DND-41 (cell line): ENCODE data around the gene NMRK1.

Experiments used
- EZH2 ChIP-seq: IDR thresholded peaks from 3 replicates; pipeline ENCODE4 v1.6.1; 2012; ENCODE audit warnings: borderline replicate concordance, low read depth, mild to moderate bottlenecking, moderate library complexity, low read length, inconsistent platforms; ENCODE audit not compliant: severe bottlenecking
- TF ChIP-seq, protein P1 (sequence below): IDR thresholded peaks from 2 replicates; pipeline ENCODE4 v1.5.1; 2012; ENCODE audit warnings: borderline replicate concordance, low read length, moderate library complexity, mild to moderate bottlenecking; ENCODE audit not compliant: poor library complexity, severe bottlenecking; ENCODE audit errors: extremely low read depth

DNA sequence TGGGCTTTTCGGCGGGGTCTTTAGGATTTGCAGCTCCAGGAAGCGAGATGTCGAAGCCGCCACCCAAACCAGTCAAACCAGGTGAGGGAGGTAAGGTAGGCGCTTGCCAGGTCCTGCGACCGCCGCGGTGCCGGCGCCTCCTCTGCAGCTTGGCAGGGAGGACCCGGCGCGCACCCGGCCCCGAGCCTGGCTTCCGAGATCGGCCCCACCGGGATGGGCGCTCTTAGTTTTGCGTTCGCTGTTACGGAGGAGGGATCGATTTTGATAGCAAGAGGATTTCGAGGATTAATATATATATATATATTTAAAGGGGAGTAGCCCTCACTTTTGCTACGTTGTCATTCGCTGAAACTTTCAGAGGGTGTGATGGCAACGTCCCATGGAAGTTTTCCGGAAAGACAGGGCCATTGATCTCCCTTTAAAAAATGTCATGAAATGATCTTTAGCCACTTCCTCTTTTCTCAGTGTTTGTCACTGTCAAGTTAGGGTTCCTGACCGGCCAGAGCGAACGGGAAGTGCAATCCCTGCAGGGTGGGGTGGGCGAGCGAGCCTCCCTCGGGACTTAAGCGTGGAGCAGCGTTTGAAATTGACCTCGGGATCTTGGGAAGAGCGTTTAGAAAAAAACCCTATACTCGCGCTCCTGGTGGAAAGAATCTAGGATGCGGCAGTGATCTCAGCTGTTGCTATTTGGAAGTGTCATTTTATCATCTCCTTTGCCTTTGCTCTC is 854 bp upstream of the NMRK1 start:
- TF ChIP-seq, protein P1, sequence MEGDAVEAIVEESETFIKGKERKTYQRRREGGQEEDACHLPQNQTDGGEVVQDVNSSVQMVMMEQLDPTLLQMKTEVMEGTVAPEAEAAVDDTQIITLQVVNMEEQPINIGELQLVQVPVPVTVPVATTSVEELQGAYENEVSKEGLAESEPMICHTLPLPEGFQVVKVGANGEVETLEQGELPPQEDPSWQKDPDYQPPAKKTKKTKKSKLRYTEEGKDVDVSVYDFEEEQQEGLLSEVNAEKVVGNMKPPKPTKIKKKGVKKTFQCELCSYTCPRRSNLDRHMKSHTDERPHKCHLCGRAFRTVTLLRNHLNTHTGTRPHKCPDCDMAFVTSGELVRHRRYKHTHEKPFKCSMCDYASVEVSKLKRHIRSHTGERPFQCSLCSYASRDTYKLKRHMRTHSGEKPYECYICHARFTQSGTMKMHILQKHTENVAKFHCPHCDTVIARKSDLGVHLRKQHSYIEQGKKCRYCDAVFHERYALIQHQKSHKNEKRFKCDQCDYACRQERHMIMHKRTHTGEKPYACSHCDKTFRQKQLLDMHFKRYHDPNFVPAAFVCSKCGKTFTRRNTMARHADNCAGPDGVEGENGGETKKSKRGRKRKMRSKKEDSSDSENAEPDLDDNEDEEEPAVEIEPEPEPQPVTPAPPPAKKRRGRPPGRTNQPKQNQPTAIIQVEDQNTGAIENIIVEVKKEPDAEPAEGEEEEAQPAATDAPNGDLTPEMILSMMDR, result no peak
- TF ChIP-seq EZH2, result no peak
